OCI-LY1 (cell line): Measurements from ENCODE around the gene SFSWAP.
"Not testable (repeated sequence)": the region's sequence is repeated elsewhere in the genome, so short reads cannot be mapped to it uniquely, and the experiment has no call there.

ENCODE experiments used
- H2AFZ ChIP-seq: fragments of 200-600 bp; sonication (generic), shearing (Covaris generic); 2 replicates; pipeline ENCODE4 v1.6.0; 2014; ENCODE audit warnings: antibody characterized with exemption, mild to moderate bottlenecking, low read length
- H3F3A ChIP-seq: fragments of 200-600 bp; sonication (generic), shearing (Covaris generic); 2 replicates; pipeline ENCODE4 v1.6.0; 2014; ENCODE audit warnings: mild to moderate bottlenecking, antibody characterized with exemption, low read length, moderate library complexity; ENCODE audit not compliant: insufficient read depth
- H3K27ac ChIP-seq: fragments of 200-600 bp; sonication (generic); 2 replicates; pipeline ENCODE4 v1.5.1; 2014; ENCODE audit warnings: low read length, mixed run types, mild to moderate bottlenecking, low read depth; ENCODE audit not compliant: poor library complexity, severe bottlenecking
- H3K27me3 ChIP-seq: fragments of 200-600 bp; sonication (generic); 2 replicates; pipeline ENCODE4 v1.6.0; 2014; ENCODE audit warnings: antibody characterized with exemption, mild to moderate bottlenecking, low read length, moderate library complexity; ENCODE audit not compliant: insufficient read depth
- H3K36me3 ChIP-seq: fragments of 200-600 bp; sonication (generic); 2 replicates; pipeline ENCODE4 v1.6.1; 2014; ENCODE audit warnings: mild to moderate bottlenecking, antibody characterized with exemption, low read length, moderate library complexity, mixed read lengths; ENCODE audit not compliant: insufficient read depth
- H3K4me1 ChIP-seq: fragments of 200-600 bp; sonication (generic); 2 replicates; pipeline ENCODE4 v1.5.1; 2014; ENCODE audit warnings: mild to moderate bottlenecking, low read length, moderate library complexity; ENCODE audit not compliant: insufficient read depth, severe bottlenecking
- H3K4me2 ChIP-seq: fragments of 200-600 bp; sonication (generic), shearing (Covaris generic); 2 replicates; pipeline ENCODE4 v1.6.1; 2014; ENCODE audit warnings: low read length
- H3K4me3 ChIP-seq: fragments of 200-600 bp; sonication (generic); 2 replicates; pipeline ENCODE4 v1.5.1; 2014; ENCODE audit warnings: low read length, low read depth, mild to moderate bottlenecking, mixed read lengths; ENCODE audit not compliant: poor library complexity, severe bottlenecking
- H3K79me2 ChIP-seq: fragments of 200-600 bp; shearing (Covaris generic); 2 replicates; pipeline ENCODE4 v1.6.1; 2016; ENCODE audit warnings: mixed run types, low read length, mixed read lengths; ENCODE audit not compliant: insufficient read depth
- H3K9ac ChIP-seq: fragments of 200-600 bp; sonication (generic), shearing (Covaris generic); 2 replicates; pipeline ENCODE4 v1.6.1; 2014; ENCODE audit warnings: mild to moderate bottlenecking, low read length, mixed read lengths
- H3K9me2 ChIP-seq: fragments of 200-600 bp; sonication (generic), shearing (Covaris generic); 2 replicates; pipeline ENCODE4 v1.6.1; 2014; ENCODE audit warnings: low read depth, mild to moderate bottlenecking, low read length, mixed read lengths
- H3K9me3 ChIP-seq: fragments of 200-600 bp; shearing (Covaris generic); 2 replicates; pipeline ENCODE4 v1.6.1; 2014; ENCODE audit warnings: low read length, mixed read lengths
- H4K20me1 ChIP-seq: fragments of 200-600 bp; sonication (generic), shearing (Covaris generic); 2 replicates; pipeline ENCODE4 v1.6.0; 2016; ENCODE audit warnings: mild to moderate bottlenecking, low read length; ENCODE audit not compliant: insufficient read depth
- EZH2 ChIP-seq: fragments of 200-600 bp; sonication (generic), shearing (Covaris generic); IDR thresholded peaks from 2 replicates; pipeline ENCODE4 v1.8.0; 2017; ENCODE audit warnings: borderline replicate concordance, mixed run types, mild to moderate bottlenecking, antibody characterized with exemption, low read length, moderate library complexity, mixed read lengths
- TF ChIP-seq, protein P1 (sequence below): fragments of 200-600 bp; sonication (generic), shearing (Covaris generic); IDR thresholded peaks from 2 replicates; pipeline ENCODE4 v1.5.1; 2017; ENCODE audit warnings: mild to moderate bottlenecking, antibody characterized with exemption, low read length, moderate library complexity, mixed read lengths

SFSWAP gene

DNA sequence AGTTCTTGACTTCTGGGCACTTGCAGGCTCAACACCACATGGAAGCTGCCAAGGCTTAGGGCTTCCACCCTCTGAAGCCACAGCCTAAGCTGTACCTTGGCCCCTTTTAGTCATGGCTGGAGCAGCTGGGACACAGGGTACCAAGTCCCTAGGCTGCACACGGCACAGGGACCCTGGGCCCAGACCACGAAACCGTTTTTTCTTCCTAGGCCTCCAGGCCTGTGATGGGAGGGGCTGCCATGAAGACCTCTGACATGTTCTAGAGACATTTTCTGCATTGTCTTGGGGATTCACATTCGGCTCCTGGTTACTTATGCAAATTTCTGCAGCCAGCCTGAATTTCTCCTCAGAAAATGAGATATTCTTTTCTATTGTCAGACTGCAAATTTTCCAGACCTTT is 33.0 kb downstream of the SFSWAP start:
- not testable (repeated sequence) for H3K4me2 ChIP-seq, H3K27ac ChIP-seq, H3K9ac ChIP-seq, H3K79me2 ChIP-seq, H3K9me2 ChIP-seq, H3K9me3 ChIP-seq, H2AFZ ChIP-seq, H4K20me1 ChIP-seq, H3K4me3 ChIP-seq, H3F3A ChIP-seq, H3K27me3 ChIP-seq, H3K4me1 ChIP-seq
- H3K36me3 ChIP-seq = peaks cover 87% of the 10 kb centered on the region

DNA sequence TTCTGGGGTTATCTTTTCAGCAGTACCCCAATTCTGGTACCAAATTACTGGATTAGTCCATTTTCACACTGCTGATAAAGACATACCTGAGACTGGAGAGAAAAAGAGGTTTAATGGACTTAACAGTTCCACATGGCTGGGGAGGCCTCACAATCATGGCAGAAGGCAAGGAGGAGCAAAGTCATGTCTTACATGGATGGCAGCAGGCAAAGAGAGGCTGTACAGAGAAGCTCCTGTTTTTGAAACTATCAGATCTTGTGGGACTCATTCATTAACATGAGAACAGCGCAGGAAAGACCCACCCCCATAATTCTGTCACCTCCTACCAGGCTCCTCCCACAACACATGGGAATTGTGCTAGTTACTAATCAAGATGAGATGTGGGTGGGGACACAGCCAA is 33.8 kb downstream of the SFSWAP start:
- not testable (repeated sequence) for H3K79me2 ChIP-seq, H3K9me2 ChIP-seq, H2AFZ ChIP-seq, H3K4me1 ChIP-seq, H3F3A ChIP-seq, H4K20me1 ChIP-seq, H3K27ac ChIP-seq, H3K27me3 ChIP-seq, H3K9me3 ChIP-seq, H3K4me3 ChIP-seq, H3K9ac ChIP-seq, H3K4me2 ChIP-seq
- peaks cover 90% of the 10 kb centered on the region for H3K36me3 ChIP-seq

DNA sequence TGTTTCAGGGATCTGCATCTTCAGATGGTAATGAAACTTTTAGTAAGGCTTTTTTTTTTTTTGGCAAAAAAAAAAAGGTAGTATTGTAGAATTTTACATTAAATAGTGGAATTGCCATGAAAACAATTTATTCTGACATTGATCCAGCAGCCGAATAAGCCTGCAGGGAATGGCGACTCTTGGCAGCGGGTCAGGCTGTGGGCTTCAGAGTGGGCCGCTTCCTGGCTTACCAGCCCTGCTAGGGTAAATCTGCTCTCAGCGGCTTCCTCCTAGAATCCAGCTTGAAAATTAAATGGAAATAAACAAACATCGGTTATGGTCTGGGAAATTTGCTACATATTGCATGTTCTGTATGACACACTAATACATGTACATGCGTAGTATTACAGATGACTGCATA is 34.8 kb downstream of the SFSWAP start:
- no peaks in the 10 kb centered on the region for H3K79me2 ChIP-seq
- H3K4me1 ChIP-seq = no peaks in the 10 kb centered on the region
- H3K4me2 ChIP-seq = no peak overlapping the region
- TF ChIP-seq, protein P1, sequence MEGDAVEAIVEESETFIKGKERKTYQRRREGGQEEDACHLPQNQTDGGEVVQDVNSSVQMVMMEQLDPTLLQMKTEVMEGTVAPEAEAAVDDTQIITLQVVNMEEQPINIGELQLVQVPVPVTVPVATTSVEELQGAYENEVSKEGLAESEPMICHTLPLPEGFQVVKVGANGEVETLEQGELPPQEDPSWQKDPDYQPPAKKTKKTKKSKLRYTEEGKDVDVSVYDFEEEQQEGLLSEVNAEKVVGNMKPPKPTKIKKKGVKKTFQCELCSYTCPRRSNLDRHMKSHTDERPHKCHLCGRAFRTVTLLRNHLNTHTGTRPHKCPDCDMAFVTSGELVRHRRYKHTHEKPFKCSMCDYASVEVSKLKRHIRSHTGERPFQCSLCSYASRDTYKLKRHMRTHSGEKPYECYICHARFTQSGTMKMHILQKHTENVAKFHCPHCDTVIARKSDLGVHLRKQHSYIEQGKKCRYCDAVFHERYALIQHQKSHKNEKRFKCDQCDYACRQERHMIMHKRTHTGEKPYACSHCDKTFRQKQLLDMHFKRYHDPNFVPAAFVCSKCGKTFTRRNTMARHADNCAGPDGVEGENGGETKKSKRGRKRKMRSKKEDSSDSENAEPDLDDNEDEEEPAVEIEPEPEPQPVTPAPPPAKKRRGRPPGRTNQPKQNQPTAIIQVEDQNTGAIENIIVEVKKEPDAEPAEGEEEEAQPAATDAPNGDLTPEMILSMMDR = no peak
- TF ChIP-seq EZH2 = no peak
- H3K4me3 ChIP-seq = no peak overlapping the region
- no peaks in the 10 kb centered on the region for H3K9me2 ChIP-seq
- H3F3A ChIP-seq = no peaks in the 10 kb centered on the region
- H3K9ac ChIP-seq = no peak overlapping the region
- no peak overlapping the region for H3K27ac ChIP-seq
- peaks cover 6% of the 10 kb centered on the region; the same call in 1 of the 2 replicates for H3K9me3 ChIP-seq
- H2AFZ ChIP-seq = no peak overlapping the region
- H3K36me3 ChIP-seq = peaks cover 85% of the 10 kb centered on the region
- no peaks in the 10 kb centered on the region for H3K27me3 ChIP-seq
- no peaks in the 10 kb centered on the region for H4K20me1 ChIP-seq

DNA sequence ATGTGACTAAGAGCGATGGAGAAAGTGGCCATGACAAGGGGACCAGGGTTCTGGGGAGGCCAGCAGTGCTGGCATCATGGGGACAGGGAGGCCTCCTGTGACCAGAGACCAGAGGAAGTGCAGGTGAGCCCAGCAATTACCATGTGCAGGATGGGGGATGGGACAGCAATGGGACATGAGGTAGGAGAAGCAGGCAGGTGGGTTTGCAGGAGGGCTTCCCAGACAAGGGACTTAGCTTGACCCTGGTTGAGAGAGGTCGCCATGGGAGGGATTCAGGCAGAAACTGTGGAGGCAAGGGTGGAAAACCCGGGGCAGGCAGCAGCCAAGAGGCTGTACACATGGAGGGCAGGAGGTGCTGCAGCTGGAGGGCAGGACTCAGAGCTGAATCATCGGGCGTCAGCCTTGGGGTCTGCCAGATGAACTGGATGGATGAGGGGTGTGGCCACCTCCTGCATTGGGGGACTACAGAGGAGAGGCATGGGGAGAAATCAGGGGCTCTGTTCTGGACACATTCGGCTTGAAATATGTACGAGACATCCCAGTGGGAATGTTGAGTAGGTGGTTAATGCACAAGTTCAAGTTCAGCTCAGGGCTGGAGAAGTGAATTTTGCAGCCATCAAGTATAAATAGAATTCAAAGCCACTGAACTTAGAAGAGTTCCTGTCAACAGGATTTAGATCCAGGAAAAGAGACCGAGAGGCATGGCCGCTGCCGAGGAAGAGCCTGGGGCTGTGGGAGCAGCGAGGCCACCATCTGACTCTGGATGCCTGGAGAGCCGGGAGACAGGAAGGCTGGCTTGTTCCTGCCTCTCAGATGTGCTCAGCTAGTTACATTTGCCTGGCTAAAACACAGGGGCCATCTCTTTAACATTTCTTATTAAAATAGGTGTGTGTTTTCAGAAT is 36.6 kb downstream of the SFSWAP start:
- no peak overlapping the region for H3K27ac ChIP-seq
- H3K9ac ChIP-seq = no peak overlapping the region
- no peaks in the 10 kb centered on the region for H3K79me2 ChIP-seq
- H3K27me3 ChIP-seq = no peaks in the 10 kb centered on the region
- no peak overlapping the region for H3K4me2 ChIP-seq
- H3K9me2 ChIP-seq = no peaks in the 10 kb centered on the region
- no peak overlapping the region for H3K4me3 ChIP-seq
- no peak for TF ChIP-seq EZH2
- TF ChIP-seq, protein P1 = no peak
- H4K20me1 ChIP-seq = no peaks in the 10 kb centered on the region
- H3K9me3 ChIP-seq = peaks cover 3% of the 10 kb centered on the region; the same call in 1 of the 2 replicates
- peaks cover 88% of the 10 kb centered on the region for H3K36me3 ChIP-seq
- H2AFZ ChIP-seq = no peak overlapping the region
- no peaks in the 10 kb centered on the region for H3K4me1 ChIP-seq
- H3F3A ChIP-seq = no peaks in the 10 kb centered on the region
